RWPE2 (cell line): ENCODE measurements around the gene GPX3.

Experiments used
- ATAC-seq: fragments of 200-7000 bp; cut with Tn5 transposase; 3 replicates; pipeline ENCODE4 v1.9.1; 2021; ENCODE audit warnings: low read depth
- DNase-seq: peaks from one replicate; pipeline ENCODE4 v3.0.0-alpha.2; 2020; ENCODE audit warnings: low spot score
- H3K27ac ChIP-seq: fragments of 450-650 bp; 2 replicates; pipeline ENCODE4 v1.5.1; 2017; ENCODE audit warnings: mild to moderate bottlenecking; ENCODE audit not compliant: poor library complexity, severe bottlenecking
- H3K27me3 ChIP-seq: fragments of 250-450 bp; sonication (Bioruptor Pico); 2 replicates; pipeline ENCODE4 v1.5.1; 2021; ENCODE audit warnings: mild to moderate bottlenecking, moderate library complexity; ENCODE audit not compliant: insufficient read depth, poor library complexity, severe bottlenecking
- H3K36me3 ChIP-seq: fragments of 250-450 bp; sonication (Bioruptor Pico); 2 replicates; pipeline ENCODE4 v1.5.1; 2020; ENCODE audit warnings: low read depth, mild to moderate bottlenecking, moderate library complexity
- H3K4me1 ChIP-seq: fragments of 250-450 bp; sonication (Bioruptor Pico); 2 replicates; pipeline ENCODE4 v1.5.1; 2021; ENCODE audit warnings: mild to moderate bottlenecking, moderate library complexity; ENCODE audit not compliant: insufficient read depth, poor library complexity, severe bottlenecking
- H3K4me3 ChIP-seq: fragments of 250-450 bp; sonication (Bioruptor Pico); 2 replicates; pipeline ENCODE4 v1.5.1; 2021; ENCODE audit warnings: mild to moderate bottlenecking, moderate library complexity; ENCODE audit not compliant: severe bottlenecking
- H3K9me3 ChIP-seq: fragments of 250-450 bp; sonication (Bioruptor Pico); 2 replicates; pipeline ENCODE4 v1.5.1; 2021; ENCODE audit warnings: mild to moderate bottlenecking, moderate library complexity; ENCODE audit not compliant: severe bottlenecking
- CTCF ChIP-seq: fragments of 450-650 bp; IDR thresholded peaks from one replicate; pipeline ENCODE4 v1.5.1; 2017; ENCODE audit warnings: mild to moderate bottlenecking, moderate library complexity; ENCODE audit not compliant: poor library complexity, severe bottlenecking

Gene GPX3

GRCh38 chr5:151012862-151013261 is 7.5 kb upstream of the GPX3 start:
- no peaks in the 10 kb centered on the region for H3K27me3 ChIP-seq
- no peak overlapping the region for H3K4me3 ChIP-seq
- DNase-seq = no peak
- no peak for ATAC-seq
- TF ChIP-seq CTCF = no peak
- no peak overlapping the region for H3K27ac ChIP-seq
- no peaks in the 10 kb centered on the region for H3K9me3 ChIP-seq
- H3K4me1 ChIP-seq = no peaks in the 10 kb centered on the region
- no peaks in the 10 kb centered on the region for H3K36me3 ChIP-seq

- Histone ChIP-seq H3K36me3 (no peaks in the 10 kb centered on the region), H3K27me3 (no peaks in the 10 kb centered on the region), H3K27ac (no peak overlapping the region), H3K4me3 (no peak overlapping the region), H3K9me3 (no peaks in the 10 kb centered on the region), H3K4me1 (no peaks in the 10 kb centered on the region)
- DNase-seq = no peak
- no peak for TF ChIP-seq CTCF
- peak; percentile 26; the same call in 1 of the 3 replicates for ATAC-seq
These were observed 5.6 kb upstream of the GPX3 start for GRCh38 chr5:151014680-151015343.

GRCh38 chr5:151015974-151016587 is 4.3 kb upstream of the GPX3 start:
- DNase-seq = no peak
- Histone ChIP-seq H3K27ac (no peak overlapping the region), H3K9me3 (no peaks in the 10 kb centered on the region), H3K4me1 (no peaks in the 10 kb centered on the region), H3K4me3 (no peak overlapping the region), H3K36me3 (no peaks in the 10 kb centered on the region), H3K27me3 (no peaks in the 10 kb centered on the region)
- no peak for ATAC-seq
- TF ChIP-seq CTCF = no peak

- no peak for TF ChIP-seq CTCF
- ATAC-seq = no peak
- H3K4me1 ChIP-seq = peaks cover 2% of the 10 kb centered on the region
These were observed 3.7 kb upstream of the GPX3 start for GRCh38 chr5:151016700-151017099.

GRCh38 chr5:151017897-151018296 is 2.5 kb upstream of the GPX3 start:
- H3K4me1 ChIP-seq = peaks cover 14% of the 10 kb centered on the region

More at GRCh38 chr5:151016700-151017099, 3.7 kb upstream of the GPX3 start:
- DNase-seq = no peak
- Histone ChIP-seq H3K36me3 (no peaks in the 10 kb centered on the region), H3K4me3 (no peak overlapping the region), H3K27me3 (no peaks in the 10 kb centered on the region), H3K27ac (no peak overlapping the region), H3K9me3 (no peaks in the 10 kb centered on the region)

More at GRCh38 chr5:151017897-151018296, 2.5 kb upstream of the GPX3 start:
- Histone ChIP-seq H3K4me3 (no peak overlapping the region), H3K9me3 (no peaks in the 10 kb centered on the region), H3K36me3 (no peaks in the 10 kb centered on the region), H3K27ac (no peak overlapping the region), H3K27me3 (no peaks in the 10 kb centered on the region)
- no peak for TF ChIP-seq CTCF
- ATAC-seq = no peak
- DNase-seq = no peak
